NCI-H524 treated with DMSO at 0.1 percent for 48 hours (cell line): ENCODE results near the gene SRRM5.
"Not testable (repeated sequence)": the region's sequence is repeated elsewhere in the genome, so short reads cannot be mapped to it uniquely, and the experiment has no call there.

Source experiments
- DNase-seq: peaks from one replicate; lab custom pipeline; 2025; lab: John Stamatoyannopoulos, UW

The SRRM5 gene

GRCh38 chr19:43638995-43639518 is 27.2 kb downstream of the SRRM5 start:
- no peak for DNase-seq

GRCh38 chr19:43639519-43640423 is 27.9 kb downstream of the SRRM5 start, which contains the start of gene CADM4:
CADM4 (minus strand) TSS chr19:43639850; CDS start chr19:43639790, 60 bp downstream.
- no peak for DNase-seq

- DNase-seq, result no peak
Observed at GRCh38 chr19:43640424-43640757, 28.5 kb downstream of the SRRM5 start.

GRCh38 chr19:43641333-43641732 is 29.4 kb downstream of the SRRM5 start:
- no peak for DNase-seq

DNA sequence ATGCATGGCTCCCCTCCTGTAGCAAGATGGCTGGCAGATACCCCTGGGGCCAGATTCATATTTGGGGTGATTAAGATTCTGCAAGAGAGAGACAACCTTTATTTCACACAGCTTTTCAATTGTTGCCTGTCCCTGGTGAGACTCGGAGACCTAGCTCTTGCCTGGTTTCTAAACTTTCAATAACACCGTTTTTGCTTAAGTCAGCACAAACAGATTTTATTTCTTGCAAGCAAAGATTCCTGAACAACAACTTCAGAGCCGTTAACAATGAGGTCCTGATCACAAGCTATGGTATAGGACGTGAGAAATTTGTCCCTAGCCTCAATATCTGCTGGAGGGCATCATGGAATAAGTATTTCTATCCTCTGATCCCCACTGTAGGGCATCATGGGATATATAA is 30.6 kb downstream of the SRRM5 start:
- no peak for DNase-seq

DNA sequence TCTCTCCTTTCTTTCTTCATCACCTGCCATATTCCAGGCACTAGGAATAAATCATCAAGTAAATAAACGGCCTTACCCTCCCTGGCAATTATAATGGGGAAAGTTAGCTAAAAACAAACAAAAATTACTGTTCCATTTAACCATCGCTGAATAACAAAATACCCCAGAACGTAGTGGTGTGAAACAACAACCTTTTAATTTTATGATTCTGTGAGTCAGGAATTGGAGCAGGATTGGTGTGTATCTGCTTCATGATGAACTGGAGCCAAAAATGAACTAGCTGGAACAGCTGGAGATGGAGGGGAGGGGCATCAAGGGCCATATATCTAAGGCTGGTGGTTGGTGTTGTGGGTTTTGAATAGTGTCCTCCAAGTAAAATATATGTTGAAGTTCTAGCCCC is 31.4 kb downstream of the SRRM5 start:
- no peak for DNase-seq

DNA sequence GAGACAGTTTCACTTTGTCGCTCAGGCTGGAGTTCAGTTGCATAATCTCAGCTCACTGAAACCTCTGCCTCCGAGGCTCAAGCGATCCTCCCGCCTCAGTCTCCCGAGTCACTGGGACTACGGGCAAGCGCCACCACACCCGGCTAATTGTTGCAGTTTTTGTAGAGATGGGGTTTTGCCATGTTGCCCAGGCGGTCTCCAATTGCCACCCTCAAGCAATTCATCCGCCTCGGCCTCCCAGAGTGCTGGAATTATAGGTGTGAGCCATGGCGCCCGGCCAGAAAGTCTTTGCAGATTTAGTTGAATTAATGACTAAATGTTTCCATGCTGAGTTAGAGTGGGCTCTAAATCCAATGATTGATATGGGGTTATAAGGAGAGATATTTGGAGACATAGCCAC is 32.3 kb downstream of the SRRM5 start:
- DNase-seq, result no peak

- DNase-seq, result no peak
Observed at GRCh38 chr19:43648633-43649032, 36.7 kb downstream of the SRRM5 start.

DNA sequence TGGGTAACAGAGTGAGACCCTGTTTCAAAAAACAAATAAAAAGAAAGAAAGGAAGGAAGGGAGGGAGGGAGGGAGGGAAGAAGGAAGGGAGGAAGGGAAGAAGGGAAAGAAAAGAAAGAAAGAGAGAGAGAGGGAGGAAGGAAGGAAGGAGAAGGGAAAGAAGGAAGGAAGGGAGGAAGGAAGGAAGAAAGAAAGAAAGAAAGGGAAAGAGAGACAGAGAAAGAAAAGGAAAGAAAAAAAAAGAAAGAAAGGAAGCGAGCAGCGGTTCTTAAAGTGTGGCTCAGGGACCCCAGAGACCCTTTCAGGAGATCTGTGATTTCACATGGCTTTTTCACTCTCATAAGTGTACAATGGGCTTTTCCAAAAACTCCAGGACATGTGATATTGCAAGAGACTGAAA is 37.6 kb downstream of the SRRM5 start:
- no peak for DNase-seq

- DNase-seq, result not testable (repeated sequence)
Observed at GRCh38 chr19:43650276-43650675, 38.4 kb downstream of the SRRM5 start.

GRCh38 chr19:43651758-43652545 is 40.1 kb downstream of the SRRM5 start:
- DNase-seq, result no peak

GRCh38 chr19:43652546-43652874 is 40.6 kb downstream of the SRRM5 start:
- no peak for DNase-seq

GRCh38 chr19:43656436-43656835 is 44.5 kb downstream of the SRRM5 start:
- no peak for DNase-seq

DNA sequence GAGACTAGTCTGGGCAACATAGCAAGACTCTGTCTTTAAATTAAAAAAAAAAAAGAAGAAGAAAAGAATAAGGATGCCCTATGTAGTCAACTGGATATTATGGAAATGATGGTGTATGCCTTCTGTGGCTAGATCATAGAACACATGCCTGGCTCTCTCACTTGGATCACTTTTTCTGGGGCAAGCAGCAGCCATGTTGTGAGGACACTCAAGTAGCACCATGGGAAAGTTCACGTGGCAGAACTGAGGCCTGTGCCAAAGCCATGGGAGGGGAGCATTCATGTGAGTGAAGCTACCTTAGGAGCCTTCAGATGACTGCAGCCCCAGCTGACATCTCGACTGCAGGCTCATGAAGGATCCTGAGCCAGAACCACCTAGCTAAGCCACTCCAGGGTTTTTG is 46.1 kb downstream of the SRRM5 start:
- DNase-seq, result no peak

DNA sequence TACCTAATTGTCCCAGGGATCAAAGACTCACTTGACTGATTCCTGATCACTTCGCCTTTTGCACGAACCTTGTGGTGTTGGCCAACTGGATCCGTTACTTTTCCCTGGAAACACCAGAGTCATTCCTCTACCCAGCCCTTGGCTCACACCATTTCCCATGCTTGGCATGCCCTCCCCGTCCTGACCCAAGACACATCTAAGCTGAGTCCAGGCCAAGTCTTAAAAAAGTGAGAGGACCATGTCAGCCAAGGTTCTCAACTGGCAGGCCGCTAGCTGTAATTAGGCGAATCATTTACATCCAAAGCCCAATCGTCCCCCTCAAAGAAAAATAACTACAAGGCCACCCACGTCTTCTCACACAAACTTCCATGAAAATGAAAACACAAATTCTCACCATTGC is 46.6 kb downstream of the SRRM5 start:
- DNase-seq, result no peak

DNA sequence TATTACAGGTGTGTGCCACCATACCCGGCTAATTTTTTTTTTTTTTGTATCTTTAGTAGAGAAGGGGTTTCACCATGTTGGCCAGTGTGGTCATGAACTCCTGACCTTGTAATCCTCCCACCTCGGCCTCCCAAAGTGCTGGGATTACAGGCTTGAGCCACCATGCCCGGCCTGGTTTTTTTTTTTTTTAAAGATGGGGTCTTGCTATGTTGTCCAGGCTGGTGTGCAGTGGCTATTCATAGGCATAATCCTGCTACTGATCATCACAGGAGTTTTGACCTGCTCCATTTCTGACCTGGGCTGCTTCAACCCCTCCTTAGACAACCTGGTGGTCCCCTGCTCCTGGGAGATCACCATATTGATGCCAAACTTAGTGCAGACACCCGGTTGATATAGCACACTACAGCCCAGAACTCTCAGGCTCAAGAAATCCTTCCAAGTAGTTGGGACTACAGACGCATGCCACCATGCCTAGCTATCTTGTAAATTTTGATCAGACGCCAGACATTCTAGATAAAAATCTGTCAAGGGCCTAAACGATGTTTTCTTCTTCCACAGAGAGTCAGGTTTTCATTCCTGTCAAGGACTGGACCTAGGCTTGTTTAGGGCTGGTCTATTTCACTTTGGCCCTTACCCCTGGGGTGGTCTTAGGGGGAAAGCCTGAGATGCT is 48.5 kb downstream of the SRRM5 start:
- no peak for DNase-seq

- no peak for DNase-seq
Observed at GRCh38 chr19:43660971-43661360, 49.1 kb downstream of the SRRM5 start.

DNA sequence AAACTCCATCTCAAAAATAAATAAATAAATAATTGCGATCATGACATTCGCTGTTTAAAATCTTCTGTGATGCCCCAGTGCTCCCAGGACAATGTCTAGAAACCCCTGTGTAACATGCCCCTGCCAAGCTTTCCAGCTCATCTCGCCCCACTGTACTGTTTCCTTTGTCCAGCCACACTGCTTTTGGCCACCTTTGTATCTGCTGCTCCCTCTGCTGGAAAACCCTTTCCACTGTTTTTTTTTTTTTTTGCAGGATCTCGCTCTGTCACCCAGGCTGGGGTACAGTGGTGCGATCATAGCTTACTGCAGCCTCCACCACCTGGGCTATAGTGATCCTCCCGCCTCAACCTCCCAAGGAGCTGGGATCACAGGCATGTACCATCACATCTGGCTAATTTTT is 50.6 kb downstream of the SRRM5 start:
- no peak for DNase-seq

DNA sequence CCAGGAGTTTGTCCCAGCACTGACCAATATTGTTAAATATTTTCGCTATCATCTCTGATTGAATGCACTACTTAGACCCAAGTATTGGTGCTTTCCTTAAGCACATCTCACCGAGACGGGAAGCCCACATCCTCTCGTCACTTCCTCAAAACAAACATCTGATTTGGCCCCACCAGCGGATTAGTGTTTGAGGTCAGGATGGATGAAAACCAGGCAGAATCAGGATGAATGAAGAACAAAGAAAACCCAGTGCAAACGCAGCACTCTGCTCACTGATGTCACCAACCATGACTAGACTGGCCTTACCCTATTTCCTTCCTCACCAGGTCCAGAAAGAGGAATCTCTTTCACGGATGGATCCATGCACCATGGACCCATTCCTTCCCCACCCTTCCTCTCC is 52.1 kb downstream of the SRRM5 start:
- no peak for DNase-seq
